ENCODE results near the gene RABEPK. TPM values are rescaled to one million over a fixed set of nuclear protein-coding genes. Genes with fewer than 3 reads are reported as not detected.
A peak's percentile ranks its signal among the peaks of the same experiment; 100 is the strongest.

Gene RABEPK
- total and polyA plus RNA-seq, 10 of the 15 experiments (the other 5 are each of a cell fraction or from before 2014, with no cell fraction given), result 26.9 to 59.8 (median 39.4) TPM

GRCh38 chr9:125241863-125242739, 41.8 kb downstream of the RABEPK start (continued):
- TF ChIP-seq, protein P1, sequence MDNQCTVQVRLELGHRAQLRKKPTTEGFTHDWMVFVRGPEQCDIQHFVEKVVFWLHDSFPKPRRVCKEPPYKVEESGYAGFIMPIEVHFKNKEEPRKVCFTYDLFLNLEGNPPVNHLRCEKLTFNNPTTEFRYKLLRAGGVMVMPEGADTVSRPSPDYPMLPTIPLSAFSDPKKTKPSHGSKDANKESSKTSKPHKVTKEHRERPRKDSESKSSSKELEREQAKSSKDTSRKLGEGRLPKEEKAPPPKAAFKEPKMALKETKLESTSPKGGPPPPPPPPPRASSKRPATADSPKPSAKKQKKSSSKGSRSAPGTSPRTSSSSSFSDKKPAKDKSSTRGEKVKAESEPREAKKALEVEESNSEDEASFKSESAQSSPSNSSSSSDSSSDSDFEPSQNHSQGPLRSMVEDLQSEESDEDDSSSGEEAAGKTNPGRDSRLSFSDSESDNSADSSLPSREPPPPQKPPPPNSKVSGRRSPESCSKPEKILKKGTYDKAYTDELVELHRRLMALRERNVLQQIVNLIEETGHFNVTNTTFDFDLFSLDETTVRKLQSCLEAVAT (IDR thresholded peaks at IDR 0.05), result peak; percentile 94
- TF ChIP-seq SMARCA5 (IDR thresholded peaks at IDR 0.05) (0 out of 2 replicates have a peak, but pooled peaks have one; percentile 58), PAX8 (IDR thresholded peaks at IDR 0.05) (0 out of 2 replicates have a peak, but pooled peaks have one; percentile 38), POLR2AphosphoS2 (IDR thresholded peaks at IDR 0.05; ENCODE audit: low read depth, low read length) (no peak), E2F8 (IDR thresholded peaks at IDR 0.05; ENCODE audit: low read depth, partially characterized antibody) (no peak), GATAD2B (conservative IDR thresholded peaks at IDR 0.05; ENCODE audit: low read depth) (peak; percentile 51; the same call in 1 of the 2 replicates), IKZF2 (IDR thresholded peaks at IDR 0.05) (0 out of 4 replicates have a peak, but pooled peaks of 1 of the 2 experiments have one; percentile 8), CBFB (IDR thresholded peaks at IDR 0.05; ENCODE audit: low read depth) (no peak), SMC3 (IDR thresholded peaks at IDR 0.05; ENCODE audit: borderline replicate concordance, low read length) (0 out of 2 replicates have a peak, but pooled peaks have one; percentile 10), MYC (IDR thresholded peaks at IDR 0.05; ENCODE audit: insufficient read depth, insufficient read length, insufficient replicate concordance, low read length, severe bottlenecking) (no peak), CHD1 (IDR thresholded peaks at IDR 0.05; ENCODE audit: low read depth, low read length) (peak; percentile 87; the same call in 1 of the 2 replicates), NFIC (IDR thresholded peaks at IDR 0.05; ENCODE audit: low read depth, low read length) (no peak), IKZF1 (conservative IDR thresholded peaks at IDR 0.05) (0 out of 2 replicates have a peak, but pooled peaks have one; percentile 3), HDGF (IDR thresholded peaks at IDR 0.05) (no peak; the same call in 1 of the 2 replicates)
- TF ChIP-seq, protein P2, sequence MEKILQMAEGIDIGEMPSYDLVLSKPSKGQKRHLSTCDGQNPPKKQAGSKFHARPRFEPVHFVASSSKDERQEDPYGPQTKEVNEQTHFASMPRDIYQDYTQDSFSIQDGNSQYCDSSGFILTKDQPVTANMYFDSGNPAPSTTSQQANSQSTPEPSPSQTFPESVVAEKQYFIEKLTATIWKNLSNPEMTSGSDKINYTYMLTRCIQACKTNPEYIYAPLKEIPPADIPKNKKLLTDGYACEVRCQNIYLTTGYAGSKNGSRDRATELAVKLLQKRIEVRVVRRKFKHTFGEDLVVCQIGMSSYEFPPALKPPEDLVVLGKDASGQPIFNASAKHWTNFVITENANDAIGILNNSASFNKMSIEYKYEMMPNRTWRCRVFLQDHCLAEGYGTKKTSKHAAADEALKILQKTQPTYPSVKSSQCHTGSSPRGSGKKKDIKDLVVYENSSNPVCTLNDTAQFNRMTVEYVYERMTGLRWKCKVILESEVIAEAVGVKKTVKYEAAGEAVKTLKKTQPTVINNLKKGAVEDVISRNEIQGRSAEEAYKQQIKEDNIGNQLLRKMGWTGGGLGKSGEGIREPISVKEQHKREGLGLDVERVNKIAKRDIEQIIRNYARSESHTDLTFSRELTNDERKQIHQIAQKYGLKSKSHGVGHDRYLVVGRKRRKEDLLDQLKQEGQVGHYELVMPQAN (conservative IDR thresholded peaks at IDR 0.05), result peak; percentile 49; the same call in 1 of the 2 replicates
- TF ChIP-seq, protein P3, sequence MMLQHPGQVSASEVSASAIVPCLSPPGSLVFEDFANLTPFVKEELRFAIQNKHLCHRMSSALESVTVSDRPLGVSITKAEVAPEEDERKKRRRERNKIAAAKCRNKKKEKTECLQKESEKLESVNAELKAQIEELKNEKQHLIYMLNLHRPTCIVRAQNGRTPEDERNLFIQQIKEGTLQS (IDR thresholded peaks at IDR 0.05; ENCODE audit: borderline replicate concordance, extremely low read depth, low read depth, low read length), result no peak
